Thyroid gland (tissue), 4 donors: Measurements from ENCODE around the gene ELOVL1.

ENCODE experiments used
- CTCF ChIP-seq, 6 experiments: fragments of 200-600 bp in 3 of 6; fragments of 450-650 bp in 3 of 6; sonication (generic) in 3 of 6; IDR thresholded peaks; one replicate each; pipeline ENCODE4 v1.5.1; 2016 to 2019; ENCODE audit warnings: antibody characterized with exemption in 6 of 6, mild to moderate bottlenecking in 2 of 6, inconsistent platforms in 1 of 6, moderate library complexity in 1 of 6
- POLR2A ChIP-seq, 2 donors: fragments of 450-650 bp; IDR thresholded peaks; one replicate each; pipeline ENCODE4 v1.6.1; 2017; ENCODE audit warnings: antibody characterized with exemption in 2 of 2, mild to moderate bottlenecking in 2 of 2, moderate library complexity in 1 of 2

- no peak for TF ChIP-seq CTCF (IDR thresholded peaks at IDR 0.05)
- TF ChIP-seq POLR2A (IDR thresholded peaks at IDR 0.05) = no peak
These were observed 10.6 kb downstream of the ELOVL1 start for GRCh38 chr1:43357251-43357650.
